ENCODE results near the gene FOXB1. TPM values are rescaled to one million over a fixed set of nuclear protein-coding genes. Genes with fewer than 3 reads are reported as not detected.

FOXB1 gene
- total RNA-seq, 1 experiment from 2014 or later = 0.64 TPM

DNA sequence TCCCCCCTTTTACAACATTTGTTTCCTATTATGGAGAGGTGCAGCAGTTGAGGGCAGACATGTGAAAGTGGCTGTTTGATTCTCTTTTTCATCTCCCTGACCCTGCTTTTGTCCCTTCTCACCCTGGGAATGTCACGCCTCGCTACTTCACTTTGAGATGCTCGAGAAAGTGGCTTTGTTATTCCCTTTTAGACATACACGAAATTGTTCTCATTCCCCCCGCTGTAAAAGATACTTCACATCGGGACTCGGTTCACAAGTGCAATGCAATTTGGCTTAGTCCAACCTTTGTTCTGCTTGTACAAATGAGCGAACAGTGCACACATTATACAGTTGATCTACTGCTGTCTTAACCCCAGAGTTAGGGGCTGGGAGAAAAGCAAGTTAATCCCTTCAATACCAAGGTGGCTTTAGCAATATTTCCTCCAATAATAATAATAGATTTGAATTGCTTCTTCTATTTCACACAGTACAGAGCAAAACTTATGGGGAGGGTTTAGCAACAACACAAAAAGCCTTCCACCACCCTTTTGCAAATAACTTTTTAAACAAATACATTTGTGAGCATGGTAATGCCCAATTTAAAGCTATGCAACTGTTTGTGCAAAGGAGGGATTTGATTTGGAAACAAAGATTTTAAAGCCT, 5.7 kb upstream of the FOXB1 start:
- intact Hi-C loops (cut with micrococcal nuclease; ENCODE audit: unreplicated experiment) = loop anchor here (10.0 kb wide), 2 partner anchors 244 to 326 kb away; no protein-coding TSS in a partner anchor
- H3K36me3 ChIP-seq (ENCODE audit: control insufficient read depth, insufficient read depth, low read length) = no peaks in the 10 kb centered on the region; the same call in 1 of the 2 replicates
- ChIA-PET CTCF (interaction anchor here (0.7 kb wide), 1 partner anchor 537 kb away, joined by 6 read pairs; no protein-coding TSS in a partner anchor), POLR2A (interaction anchor here (0.7 kb wide), 1 partner anchor 16 kb away, joined by 4 read pairs; no protein-coding TSS in a partner anchor)
- no TSS peak for BruUV-seq (replicated peaks)
- no peak overlapping the region for H3K4me3 ChIP-seq (ENCODE audit: low read depth in 2 of 2, low read length in 2 of 2)
- DNase-seq (ENCODE audit: low read depth, low spot score) (no peak), ATAC-seq (no peak)
- H3K27me3 ChIP-seq (ENCODE audit: control insufficient read depth, insufficient read depth, low read length) = peaks cover 72% of the 10 kb centered on the region
- H3K4me1 ChIP-seq (ENCODE audit: control insufficient read depth, insufficient read depth, low read length) = peaks cover 16% of the 10 kb centered on the region
- in situ Hi-C loops (cut with HindIII; ENCODE audit: low pct_unique_long_range_greater_than_20kb, low sequenced_read_pairs) = no loop called here
- H3K27ac ChIP-seq (ENCODE audit: low read length) = no peak overlapping the region
- TF ChIP-seq CTCF (IDR thresholded peaks at IDR 0.05) (no peak), POLR2AphosphoS5 (IDR thresholded peaks at IDR 0.05; ENCODE audit: low read depth, low read length) (no peak), SIN3A (IDR thresholded peaks at IDR 0.05; ENCODE audit: borderline replicate concordance, insufficient read depth, low read depth, low read length) (no peak), TCF7L2 (IDR thresholded peaks at IDR 0.05; ENCODE audit: low read depth, low read length) (no peak)
- TF ChIP-seq, protein P1, sequence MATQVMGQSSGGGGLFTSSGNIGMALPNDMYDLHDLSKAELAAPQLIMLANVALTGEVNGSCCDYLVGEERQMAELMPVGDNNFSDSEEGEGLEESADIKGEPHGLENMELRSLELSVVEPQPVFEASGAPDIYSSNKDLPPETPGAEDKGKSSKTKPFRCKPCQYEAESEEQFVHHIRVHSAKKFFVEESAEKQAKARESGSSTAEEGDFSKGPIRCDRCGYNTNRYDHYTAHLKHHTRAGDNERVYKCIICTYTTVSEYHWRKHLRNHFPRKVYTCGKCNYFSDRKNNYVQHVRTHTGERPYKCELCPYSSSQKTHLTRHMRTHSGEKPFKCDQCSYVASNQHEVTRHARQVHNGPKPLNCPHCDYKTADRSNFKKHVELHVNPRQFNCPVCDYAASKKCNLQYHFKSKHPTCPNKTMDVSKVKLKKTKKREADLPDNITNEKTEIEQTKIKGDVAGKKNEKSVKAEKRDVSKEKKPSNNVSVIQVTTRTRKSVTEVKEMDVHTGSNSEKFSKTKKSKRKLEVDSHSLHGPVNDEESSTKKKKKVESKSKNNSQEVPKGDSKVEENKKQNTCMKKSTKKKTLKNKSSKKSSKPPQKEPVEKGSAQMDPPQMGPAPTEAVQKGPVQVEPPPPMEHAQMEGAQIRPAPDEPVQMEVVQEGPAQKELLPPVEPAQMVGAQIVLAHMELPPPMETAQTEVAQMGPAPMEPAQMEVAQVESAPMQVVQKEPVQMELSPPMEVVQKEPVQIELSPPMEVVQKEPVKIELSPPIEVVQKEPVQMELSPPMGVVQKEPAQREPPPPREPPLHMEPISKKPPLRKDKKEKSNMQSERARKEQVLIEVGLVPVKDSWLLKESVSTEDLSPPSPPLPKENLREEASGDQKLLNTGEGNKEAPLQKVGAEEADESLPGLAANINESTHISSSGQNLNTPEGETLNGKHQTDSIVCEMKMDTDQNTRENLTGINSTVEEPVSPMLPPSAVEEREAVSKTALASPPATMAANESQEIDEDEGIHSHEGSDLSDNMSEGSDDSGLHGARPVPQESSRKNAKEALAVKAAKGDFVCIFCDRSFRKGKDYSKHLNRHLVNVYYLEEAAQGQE (IDR thresholded peaks at IDR 0.05; ENCODE audit: insufficient read depth in 1 of 2, low read depth in 2 of 2, low read length in 1 of 2) = no peak
- no peaks in the 10 kb centered on the region for H3K9me3 ChIP-seq (ENCODE audit: control insufficient read depth, insufficient read depth, low read depth, low read length)

- H3K36me3 ChIP-seq (ENCODE audit: control insufficient read depth, insufficient read depth, low read length) = no peaks in the 10 kb centered on the region; the same call in 1 of the 2 replicates
- H3K27me3 ChIP-seq (ENCODE audit: control insufficient read depth, insufficient read depth, low read length) = peaks cover 74% of the 10 kb centered on the region
- no peaks in the 10 kb centered on the region for H3K9me3 ChIP-seq (ENCODE audit: control insufficient read depth, insufficient read depth, low read depth, low read length)
- DNase-seq (ENCODE audit: low read depth, low spot score) (no peak), ATAC-seq (no peak)
- POLR2A ChIA-PET = no interaction called here
- no peak overlapping the region for H3K4me3 ChIP-seq (ENCODE audit: low read depth in 2 of 2, low read length in 2 of 2)
- H3K4me1 ChIP-seq (ENCODE audit: control insufficient read depth, insufficient read depth, low read length) = peaks cover 16% of the 10 kb centered on the region
- in situ Hi-C loops (cut with HindIII; ENCODE audit: low pct_unique_long_range_greater_than_20kb, low sequenced_read_pairs) = no loop called here
- no peak overlapping the region for H3K27ac ChIP-seq (ENCODE audit: low read length)
- intact Hi-C loops (cut with micrococcal nuclease; ENCODE audit: unreplicated experiment) = loop anchor here (10.0 kb wide), 2 partner anchors 244 to 326 kb away; no protein-coding TSS in a partner anchor
- TF ChIP-seq POLR2AphosphoS5 (IDR thresholded peaks at IDR 0.05; ENCODE audit: low read depth, low read length) (no peak), CTCF (IDR thresholded peaks at IDR 0.05) (no peak), SIN3A (IDR thresholded peaks at IDR 0.05; ENCODE audit: borderline replicate concordance, insufficient read depth, low read depth, low read length) (no peak), TCF7L2 (IDR thresholded peaks at IDR 0.05; ENCODE audit: low read depth, low read length) (no peak)
- TF ChIP-seq, protein P1 (IDR thresholded peaks at IDR 0.05; ENCODE audit: insufficient read depth in 1 of 2, low read depth in 2 of 2, low read length in 1 of 2) = no peak
- BruUV-seq (replicated peaks) = no TSS peak
- CTCF ChIA-PET = no interaction called here
Observed at GRCh38 chr15:59998950-59999611, 5.0 kb upstream of the FOXB1 start.

Measured in Panc1 (cell line).